GM12864 (cell line): ENCODE results near the gene PTPN14.

Experiments used
- DNase-seq: peaks from one replicate; pipeline ENCODE4 v3.0.0-alpha.2; 2011; ENCODE audit warnings: low read depth
- H3K4me3 ChIP-seq: 2 replicates; pipeline ENCODE4 v1.5.1; 2011; ENCODE audit warnings: mild to moderate bottlenecking, low read depth, low read length, control low read depth
- CTCF ChIP-seq: IDR thresholded peaks from 2 replicates; pipeline ENCODE4 v1.5.1; 2011; ENCODE audit warnings: low read depth, mild to moderate bottlenecking, moderate library complexity, low read length, control low read depth, inconsistent platforms; ENCODE audit errors: missing control alignments

The PTPN14 gene

DNA sequence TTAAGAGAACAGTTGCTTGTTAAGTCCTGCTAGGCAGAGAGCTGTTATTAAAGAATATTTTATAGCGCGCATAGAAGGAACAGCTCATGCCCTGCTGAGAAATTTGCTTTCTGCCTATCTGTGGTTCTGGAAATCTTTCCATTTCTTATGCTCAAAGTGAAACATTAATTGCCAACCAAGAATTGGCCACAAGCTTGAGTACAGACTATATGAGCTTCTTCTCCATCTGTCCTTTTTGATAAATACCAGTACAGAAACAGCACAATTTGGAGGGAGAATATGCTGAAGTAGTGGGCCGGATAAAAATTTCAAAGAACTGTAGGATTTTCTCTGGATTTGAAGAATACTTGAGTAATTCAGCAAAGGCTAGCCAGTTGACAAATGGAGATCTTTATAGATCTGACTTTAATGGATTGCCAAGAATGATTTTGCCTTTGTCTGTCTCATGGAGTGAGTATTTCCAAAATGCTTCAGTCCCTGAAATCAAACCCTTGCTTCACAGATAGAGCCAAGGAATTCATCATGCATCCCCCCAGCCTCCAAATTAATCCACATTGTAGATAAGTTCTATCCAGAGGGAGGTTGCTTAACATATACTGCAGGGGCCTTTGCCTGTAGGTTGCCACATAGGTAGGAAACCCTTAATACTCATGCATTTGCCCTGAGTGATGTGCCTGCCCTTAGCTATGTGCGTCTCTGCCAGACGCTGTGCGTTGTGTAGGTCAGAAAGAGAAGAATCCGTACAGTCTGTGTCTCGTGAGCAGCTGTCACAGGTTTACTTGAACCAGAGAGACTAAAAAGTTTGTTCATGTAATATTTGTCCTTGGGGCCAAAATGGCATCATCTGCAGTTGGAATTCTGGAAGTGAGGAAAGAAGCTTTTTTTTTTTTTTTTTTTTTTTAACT is 226.3 kb downstream of the PTPN14 start:
- no peak for DNase-seq
- TF ChIP-seq CTCF = no peak
- H3K4me3 ChIP-seq = no peak overlapping the region

GRCh38 chr1:214321705-214322453 is 229.5 kb downstream of the PTPN14 start:
- no peak overlapping the region for H3K4me3 ChIP-seq
- no peak for DNase-seq
- no peak for TF ChIP-seq CTCF

DNA sequence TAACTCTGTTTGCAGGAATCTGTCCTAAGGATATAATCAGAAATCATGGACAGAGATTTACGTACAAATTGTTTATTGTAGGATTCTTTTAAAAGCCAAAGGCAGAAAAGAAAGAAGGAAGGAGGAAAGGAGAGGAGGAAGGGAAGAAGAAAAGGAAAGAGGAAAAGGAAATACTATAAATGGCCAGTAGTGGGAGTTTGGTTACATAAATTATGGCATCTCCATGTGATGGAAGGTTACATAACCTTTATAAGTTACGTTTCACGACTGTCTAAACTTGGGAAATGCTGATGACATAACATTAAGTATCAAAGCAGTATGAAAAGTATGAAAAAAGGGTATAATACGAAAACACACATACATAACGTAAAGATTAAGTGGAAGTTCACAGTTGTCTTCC is 231.5 kb downstream of the PTPN14 start:
- no peak overlapping the region for H3K4me3 ChIP-seq
- TF ChIP-seq CTCF = no peak
- no peak for DNase-seq

GRCh38 chr1:214318956-214319736 is 232.3 kb downstream of the PTPN14 start:
- no peak overlapping the region for H3K4me3 ChIP-seq
- no peak for DNase-seq
- TF ChIP-seq CTCF = no peak

GRCh38 chr1:214318356-214318755 is 233.0 kb downstream of the PTPN14 start:
- no peak overlapping the region; the same call in 1 of the 2 replicates for H3K4me3 ChIP-seq
- DNase-seq = no peak
- TF ChIP-seq CTCF = no peak

DNA sequence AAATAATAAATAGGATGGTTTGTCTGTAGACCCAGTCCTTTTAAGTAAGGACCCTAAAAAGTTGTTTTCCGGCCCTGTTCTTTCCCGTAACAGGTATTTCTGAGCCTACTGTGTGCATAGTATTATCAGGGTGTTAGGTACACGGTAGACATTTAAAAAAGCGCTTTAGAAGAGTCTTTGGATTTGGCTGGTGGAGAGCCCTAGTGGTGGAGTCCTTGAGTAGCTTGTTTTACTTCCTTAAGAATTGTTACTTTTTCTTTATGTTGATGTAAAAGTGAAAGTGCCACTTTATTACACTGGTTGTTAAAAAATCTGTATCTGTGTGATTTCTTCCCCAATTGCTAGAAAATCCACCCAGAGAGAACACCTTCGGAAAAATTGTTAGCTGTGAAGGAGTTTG is 233.7 kb downstream of the PTPN14 start:
- no peak for DNase-seq
- H3K4me3 ChIP-seq = no peak overlapping the region; the same call in 1 of the 2 replicates
- TF ChIP-seq CTCF = peak; percentile 37
